HepG2 (cell line): ENCODE results near the gene CDKN2A. TPM values are rescaled to one million over a fixed set of nuclear protein-coding genes. Genes with fewer than 3 reads are reported as not detected.

Experiments
- ZBTB20 ChIP-seq: sonication (generic); formaldehyde crosslinking; IDR thresholded peaks from 2 replicates; pipeline ENCODE4 v1.8.1; 2023; ENCODE audit warnings: missing genetic modification reagents, low read depth, mild to moderate bottlenecking, borderline replicate concordance
- polyA plus RNA-seq, 8 experiments: library from polyadenylated mRNA; depleted of rRNA in 3 of 8; stranded (reverse) in 7 of 8; unstranded in 1 of 8; fragments of >200 nt; fragmentation: Illumina TruSeq in 4 of 8; extraction: Trizol in 4 of 8; gene quantifications; 2 replicates each; pipeline versions ENCODE4 v1.2.1 to v1.2.3, GENCODE V29; 2011 to 2016; ENCODE audit warnings: low read depth in 4 of 8, missing spikeins in 1 of 8, mixed read lengths in 1 of 8; ENCODE audit not compliant: insufficient read depth in 1 of 8
- total RNA-seq, 5 experiments: library from RNA; depleted of rRNA; stranded (reverse); fragments of >200 nt; fragmentation: Illumina TruSeq; extraction: Trizol; gene quantifications; 2 replicates each; pipeline ENCODE4 v1.2.3, GENCODE V29; 2016; ENCODE audit warnings: low read depth in 1 of 5
- TF ChIP-seq, protein P1 (sequence below), 2 experiments: fragments of 450-650 bp in 1 of 2; sonication (generic) in 1 of 2; formaldehyde crosslinking in 1 of 2; IDR thresholded peaks; 2 replicates each; pipeline versions ENCODE4 v1.6.1 to v1.8.0; 2016 to 2022; ENCODE audit warnings: antibody characterized with exemption in 1 of 2, mild to moderate bottlenecking in 1 of 2, missing genetic modification reagents in 1 of 2

CDKN2A gene
- total and polyA plus RNA-seq, 2 of the 13 experiments (the other 11 are each of a cell fraction or from before 2014, with no cell fraction given): 4.2 to 4.8 TPM

DNA sequence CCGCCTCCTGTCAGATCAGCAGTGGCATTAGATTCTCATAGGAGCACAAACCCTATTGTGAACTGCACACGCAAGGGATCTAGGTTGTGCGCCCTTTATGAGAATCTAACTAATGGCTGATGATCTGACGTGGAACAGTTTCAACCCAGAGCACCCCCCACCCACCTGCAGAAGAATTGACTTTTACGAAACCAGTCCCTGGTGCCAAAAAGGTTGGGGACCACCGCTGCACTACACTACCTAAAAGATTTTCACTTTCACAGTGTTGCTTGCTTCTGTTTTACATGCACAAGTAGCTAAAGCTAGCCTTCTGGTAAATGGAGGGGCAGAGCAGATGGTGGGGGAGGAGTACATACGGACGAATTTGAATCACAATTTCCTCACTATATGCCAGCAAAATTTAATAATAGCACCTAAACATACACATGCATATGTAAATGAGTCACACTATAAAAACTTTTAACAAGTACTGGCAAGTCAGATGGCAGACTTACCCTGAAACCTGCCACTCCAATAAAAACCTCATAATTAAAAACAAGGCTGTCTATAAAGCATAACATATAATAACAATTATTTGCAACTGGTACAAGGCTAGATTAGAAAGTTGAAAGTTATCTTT, 38.9 kb upstream of the CDKN2A start (continued):
- TF ChIP-seq, protein P1, sequence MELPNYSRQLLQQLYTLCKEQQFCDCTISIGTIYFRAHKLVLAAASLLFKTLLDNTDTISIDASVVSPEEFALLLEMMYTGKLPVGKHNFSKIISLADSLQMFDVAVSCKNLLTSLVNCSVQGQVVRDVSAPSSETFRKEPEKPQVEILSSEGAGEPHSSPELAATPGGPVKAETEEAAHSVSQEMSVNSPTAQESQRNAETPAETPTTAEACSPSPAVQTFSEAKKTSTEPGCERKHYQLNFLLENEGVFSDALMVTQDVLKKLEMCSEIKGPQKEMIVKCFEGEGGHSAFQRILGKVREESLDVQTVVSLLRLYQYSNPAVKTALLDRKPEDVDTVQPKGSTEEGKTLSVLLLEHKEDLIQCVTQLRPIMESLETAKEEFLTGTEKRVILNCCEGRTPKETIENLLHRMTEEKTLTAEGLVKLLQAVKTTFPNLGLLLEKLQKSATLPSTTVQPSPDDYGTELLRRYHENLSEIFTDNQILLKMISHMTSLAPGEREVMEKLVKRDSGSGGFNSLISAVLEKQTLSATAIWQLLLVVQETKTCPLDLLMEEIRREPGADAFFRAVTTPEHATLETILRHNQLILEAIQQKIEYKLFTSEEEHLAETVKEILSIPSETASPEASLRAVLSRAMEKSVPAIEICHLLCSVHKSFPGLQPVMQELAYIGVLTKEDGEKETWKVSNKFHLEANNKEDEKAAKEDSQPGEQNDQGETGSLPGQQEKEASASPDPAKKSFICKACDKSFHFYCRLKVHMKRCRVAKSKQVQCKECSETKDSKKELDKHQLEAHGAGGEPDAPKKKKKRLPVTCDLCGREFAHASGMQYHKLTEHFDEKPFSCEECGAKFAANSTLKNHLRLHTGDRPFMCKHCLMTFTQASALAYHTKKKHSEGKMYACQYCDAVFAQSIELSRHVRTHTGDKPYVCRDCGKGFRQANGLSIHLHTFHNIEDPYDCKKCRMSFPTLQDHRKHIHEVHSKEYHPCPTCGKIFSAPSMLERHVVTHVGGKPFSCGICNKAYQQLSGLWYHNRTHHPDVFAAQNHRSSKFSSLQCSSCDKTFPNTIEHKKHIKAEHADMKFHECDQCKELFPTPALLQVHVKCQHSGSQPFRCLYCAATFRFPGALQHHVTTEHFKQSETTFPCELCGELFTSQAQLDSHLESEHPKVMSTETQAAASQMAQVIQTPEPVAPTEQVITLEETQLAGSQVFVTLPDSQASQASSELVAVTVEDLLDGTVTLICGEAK (IDR thresholded peaks at IDR 0.05): no peak
- TF ChIP-seq, protein P1 (CRISPR knock-in tag; IDR thresholded peaks at IDR 0.05): no peak
- no peak for TF ChIP-seq ZBTB20
